ENCODE results near the gene HHIPL1.

- TF ChIP-seq CTCF (IDR thresholded peaks at IDR 0.05) (no peak), POLR2A (IDR thresholded peaks at IDR 0.05) (no peak)
Observed at GRCh38 chr14:99599393-99599792, 45.5 kb upstream of the HHIPL1 start.
